ENCODE measurements around the gene TRIM26.

TRIM26 gene

GRCh38 chr6:30198166-30199084 is 14.8 kb downstream of the TRIM26 start:
- no peak overlapping the region for H3K4me3 ChIP-seq (replicated peaks; ENCODE audit: low read depth, low read length)
- no peak for DNase-seq (ENCODE audit: low read depth)
- TF ChIP-seq CTCF (IDR thresholded peaks at IDR 0.05; ENCODE audit: low read length, missing control alignments) = no peak

- no peak overlapping the region for H3K4me3 ChIP-seq (replicated peaks; ENCODE audit: low read depth, low read length)
- no peak for DNase-seq (ENCODE audit: low read depth)
Observed at GRCh38 chr6:30196376-30196775, 16.8 kb downstream of the TRIM26 start.

GRCh38 chr6:30195951-30196350 is 17.3 kb downstream of the TRIM26 start:
- no peak for TF ChIP-seq CTCF (IDR thresholded peaks at IDR 0.05; ENCODE audit: low read length, missing control alignments)

More at GRCh38 chr6:30196376-30196775, 16.8 kb downstream of the TRIM26 start:
- no peak for TF ChIP-seq CTCF (IDR thresholded peaks at IDR 0.05; ENCODE audit: low read length, missing control alignments)

GRCh38 chr6:30194797-30195690 is 18.2 kb downstream of the TRIM26 start:
- H3K4me3 ChIP-seq (replicated peaks; ENCODE audit: low read depth, low read length) = no peak overlapping the region
- TF ChIP-seq CTCF (IDR thresholded peaks at IDR 0.05; ENCODE audit: low read length, missing control alignments) = no peak

More at GRCh38 chr6:30195951-30196350, 17.3 kb downstream of the TRIM26 start:
- no peak overlapping the region for H3K4me3 ChIP-seq (replicated peaks; ENCODE audit: low read depth, low read length)
- no peak for DNase-seq (ENCODE audit: low read depth)

GRCh38 chr6:30192076-30192475 is 21.1 kb downstream of the TRIM26 start:
- no peak for DNase-seq (ENCODE audit: low read depth)
- no peak for TF ChIP-seq CTCF (IDR thresholded peaks at IDR 0.05; ENCODE audit: low read length, missing control alignments)
- no peak overlapping the region for H3K4me3 ChIP-seq (replicated peaks; ENCODE audit: low read depth, low read length)

More at GRCh38 chr6:30194797-30195690, 18.2 kb downstream of the TRIM26 start:
- DNase-seq (ENCODE audit: low read depth) = no peak

GRCh38 chr6:30188541-30188940 is 24.7 kb downstream of the TRIM26 start:
- no peak overlapping the region for H3K4me3 ChIP-seq (replicated peaks; ENCODE audit: low read depth, low read length)
- TF ChIP-seq CTCF (IDR thresholded peaks at IDR 0.05; ENCODE audit: low read length, missing control alignments) = no peak
- DNase-seq (ENCODE audit: low read depth) = no peak
